ENCODE measurements around the gene CAMTA1.

Gene CAMTA1

GRCh38 chr1:7578206-7578605, 793.0 kb downstream of the CAMTA1 start:
- DNase-seq: no peak

DNA sequence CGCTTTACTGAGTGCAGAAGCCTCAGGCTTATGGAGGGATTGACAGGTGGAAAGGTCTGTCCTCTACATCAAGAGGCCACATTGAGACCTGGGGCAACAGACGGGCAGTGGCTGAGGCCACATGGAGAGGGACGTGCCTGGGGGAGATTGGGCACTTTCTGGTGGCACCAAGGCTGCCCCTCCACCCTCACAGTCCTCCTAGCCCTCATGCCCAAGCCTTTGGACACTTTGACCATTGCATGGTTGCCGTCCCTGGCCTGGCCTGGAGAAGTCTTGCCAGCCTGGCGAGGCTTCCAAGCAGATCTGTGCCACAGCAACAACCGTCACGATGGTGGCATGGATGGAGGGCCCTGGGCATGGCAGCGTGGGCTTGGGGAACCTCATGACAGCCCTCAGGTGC, 793.8 kb downstream of the CAMTA1 start:
- DNase-seq: no peak

DNA sequence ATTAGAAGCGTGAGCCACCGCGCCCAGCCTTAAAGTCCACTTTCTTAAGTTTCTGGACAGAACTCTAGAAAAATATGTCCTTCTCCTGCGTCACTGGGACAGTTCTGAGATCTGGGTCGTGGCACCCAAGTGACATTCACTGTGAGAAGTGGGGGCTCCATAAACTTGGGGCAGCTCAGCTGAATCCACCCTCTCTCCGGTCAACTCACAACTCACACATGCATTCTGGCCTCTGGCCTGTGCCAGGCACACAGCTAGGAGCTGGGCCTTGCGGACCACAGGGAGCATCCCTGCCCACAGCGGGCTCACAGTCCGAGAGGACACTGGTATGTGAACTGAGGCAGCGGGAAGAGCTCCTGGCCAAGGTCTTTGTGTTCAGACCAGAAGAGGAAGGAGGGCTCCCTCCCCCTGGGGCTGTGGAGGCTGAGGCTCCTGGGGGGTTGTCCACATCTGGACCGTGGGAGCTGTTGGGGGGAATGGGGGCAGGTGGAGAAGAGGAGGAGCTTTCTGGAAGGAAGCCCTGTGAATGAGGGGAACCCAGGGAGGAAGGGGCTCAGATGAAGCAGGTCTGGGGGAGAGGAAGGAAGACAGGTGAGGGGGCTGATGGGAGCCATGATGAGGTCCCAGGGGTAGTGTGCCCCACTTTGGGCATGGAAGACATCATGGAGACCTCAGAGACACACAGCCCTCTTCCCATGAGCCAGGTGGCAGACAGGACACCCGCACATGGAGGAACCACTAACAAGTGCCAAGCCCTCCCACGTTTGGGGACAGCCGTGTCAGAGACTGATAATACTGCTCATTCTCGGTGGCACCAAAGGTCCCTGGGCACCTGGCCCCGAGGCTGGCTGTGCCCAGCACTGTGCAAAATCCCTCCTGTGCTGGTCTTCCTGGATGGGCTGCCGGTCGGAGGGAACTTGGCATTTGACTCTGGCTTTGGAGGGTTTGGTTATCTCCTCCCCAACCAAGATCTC, 794.9 kb downstream of the CAMTA1 start:
- DNase-seq: no peak

DNA sequence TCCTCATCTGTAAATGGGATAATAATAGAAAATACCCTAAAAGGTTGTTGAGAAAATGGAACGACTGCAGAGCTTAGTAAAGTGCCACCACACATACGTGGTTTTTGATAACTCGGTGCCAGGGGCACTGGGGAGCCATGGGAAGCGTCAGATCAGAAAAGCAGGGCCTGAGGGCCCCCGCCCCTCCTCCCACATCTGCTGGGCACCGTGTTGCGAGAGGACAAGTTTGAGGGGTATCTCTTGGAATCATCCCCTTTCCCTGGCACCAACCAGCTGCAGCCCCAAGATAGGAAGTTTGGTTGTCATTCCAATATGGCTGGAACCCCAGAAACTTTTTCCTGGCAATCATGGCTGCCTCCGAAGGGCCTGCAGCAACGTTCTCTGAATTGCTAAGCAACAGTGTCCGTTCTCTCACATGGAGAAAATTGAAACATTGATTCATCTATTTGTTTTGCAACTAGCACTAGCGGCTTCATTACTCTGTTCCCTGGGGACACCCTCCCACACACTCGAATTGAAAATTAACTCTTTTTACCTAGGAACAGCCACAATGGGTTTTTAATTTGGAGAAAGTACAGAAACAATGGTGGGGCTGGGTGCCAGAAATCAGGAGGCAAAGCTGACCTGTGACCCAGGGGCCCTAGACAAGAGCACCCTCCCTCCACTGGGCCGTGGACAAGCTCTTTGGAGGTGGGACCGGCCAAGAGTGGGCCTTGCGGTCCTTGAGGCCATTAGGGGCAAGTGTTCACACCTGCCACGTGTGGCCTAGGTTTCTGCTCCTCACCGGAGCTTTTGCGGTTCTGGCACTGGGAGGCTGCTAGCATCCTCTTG, 795.9 kb downstream of the CAMTA1 start:
- DNase-seq: peak; percentile 33

DNA sequence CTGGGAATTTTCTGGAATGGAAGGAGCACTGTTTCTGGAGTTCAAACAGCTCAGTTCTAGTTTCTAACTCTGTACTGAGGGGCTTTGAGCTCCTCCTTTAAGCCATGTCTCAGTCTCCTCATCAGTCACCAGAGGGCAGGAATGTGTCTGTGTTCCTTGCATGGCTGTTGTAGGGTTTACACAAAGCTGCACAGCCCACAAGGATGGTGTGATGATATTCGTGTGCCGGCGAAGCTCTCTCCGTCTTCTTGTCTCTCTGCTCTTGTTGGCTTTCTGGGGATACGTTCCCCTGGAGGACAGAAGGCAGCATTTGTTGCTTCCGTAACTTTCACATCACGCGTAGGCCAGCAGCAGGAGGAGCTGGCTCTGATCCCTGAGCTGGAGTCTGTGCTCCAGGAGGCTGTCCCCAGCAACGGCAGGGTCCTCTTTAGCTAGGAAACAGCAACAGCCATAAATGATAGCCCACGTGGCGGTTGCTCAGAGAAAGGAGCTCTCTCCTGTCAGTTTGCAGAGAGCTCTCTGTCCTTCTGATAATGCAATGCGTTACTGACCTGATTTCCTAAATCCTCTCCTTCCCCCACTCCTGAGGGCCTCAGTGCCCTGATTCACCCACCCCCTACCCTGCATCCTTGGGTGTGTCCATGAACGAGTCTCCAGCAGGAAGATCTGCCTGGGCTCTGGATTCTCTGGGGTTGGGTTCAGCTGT, 796.7 kb downstream of the CAMTA1 start:
- no peak for DNase-seq

DNA sequence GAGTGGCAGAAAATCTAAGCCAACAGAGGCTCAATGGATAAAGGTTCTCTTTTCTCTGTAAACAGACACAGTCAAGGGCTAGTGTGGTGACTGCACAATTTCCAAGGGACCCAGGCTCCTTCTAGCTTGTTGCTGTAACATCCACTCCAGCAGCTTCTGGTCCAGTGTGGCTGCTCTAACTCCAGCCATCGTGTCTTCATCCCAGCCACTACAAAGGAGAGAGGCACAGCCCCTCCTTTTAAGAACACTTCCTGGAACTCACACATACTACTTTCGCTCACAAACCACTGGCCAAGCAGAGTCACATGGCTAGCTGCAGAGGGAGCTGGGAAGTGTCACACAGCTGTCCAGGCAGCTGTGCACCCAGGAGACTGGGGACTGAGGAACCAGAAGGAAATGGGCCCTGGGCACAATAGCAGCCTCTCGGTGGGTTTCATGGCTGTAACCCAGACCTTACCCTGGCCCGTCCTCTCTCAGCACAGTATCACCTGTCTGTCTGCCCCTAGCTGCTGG, 797.3 kb downstream of the CAMTA1 start:
- no peak for DNase-seq

- no peak for DNase-seq
Observed at GRCh38 chr1:7583291-7584096, 798.2 kb downstream of the CAMTA1 start.

DNA sequence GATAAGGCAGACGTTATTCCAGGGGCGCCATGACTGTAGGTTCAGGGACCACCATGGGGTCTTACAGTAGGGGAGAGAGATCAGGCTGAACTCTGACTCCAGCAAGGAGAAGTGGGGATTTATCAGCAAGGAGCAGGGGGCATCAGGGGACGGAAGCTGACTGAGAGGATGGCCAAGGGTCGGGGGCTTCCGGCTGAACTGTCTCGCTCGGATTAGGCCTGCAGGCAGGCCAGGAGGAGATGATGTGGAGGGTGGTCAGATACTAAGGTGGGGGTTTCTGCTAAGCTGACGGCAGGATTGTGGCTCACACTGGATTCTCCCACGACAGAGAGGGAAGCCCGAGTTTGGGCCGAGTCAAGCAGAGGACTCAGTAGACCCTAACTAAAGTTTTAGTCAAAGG, 798.9 kb downstream of the CAMTA1 start:
- DNase-seq: no peak

DNA sequence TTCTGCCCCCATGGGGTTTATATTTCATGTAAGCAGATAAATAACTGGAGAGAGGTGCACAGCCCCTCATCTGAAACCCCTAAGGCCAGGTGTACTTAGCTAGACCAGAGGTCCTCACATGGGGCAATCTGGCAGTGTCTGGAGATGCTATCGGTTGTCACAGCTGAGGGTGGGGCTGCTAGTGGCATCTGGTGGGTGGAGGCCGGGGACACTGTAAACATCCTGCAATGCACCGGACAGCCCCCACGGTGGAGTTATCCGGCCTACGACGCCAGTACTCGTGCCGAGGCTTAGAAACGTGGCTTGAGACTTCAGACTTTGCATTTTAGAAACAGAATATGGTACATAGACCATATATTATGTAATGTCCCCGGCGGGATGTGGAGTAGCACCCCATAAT, 799.4 kb downstream of the CAMTA1 start:
- no peak for DNase-seq

- no peak for DNase-seq
Observed at GRCh38 chr1:7585216-7585907, 800.1 kb downstream of the CAMTA1 start.

DNA sequence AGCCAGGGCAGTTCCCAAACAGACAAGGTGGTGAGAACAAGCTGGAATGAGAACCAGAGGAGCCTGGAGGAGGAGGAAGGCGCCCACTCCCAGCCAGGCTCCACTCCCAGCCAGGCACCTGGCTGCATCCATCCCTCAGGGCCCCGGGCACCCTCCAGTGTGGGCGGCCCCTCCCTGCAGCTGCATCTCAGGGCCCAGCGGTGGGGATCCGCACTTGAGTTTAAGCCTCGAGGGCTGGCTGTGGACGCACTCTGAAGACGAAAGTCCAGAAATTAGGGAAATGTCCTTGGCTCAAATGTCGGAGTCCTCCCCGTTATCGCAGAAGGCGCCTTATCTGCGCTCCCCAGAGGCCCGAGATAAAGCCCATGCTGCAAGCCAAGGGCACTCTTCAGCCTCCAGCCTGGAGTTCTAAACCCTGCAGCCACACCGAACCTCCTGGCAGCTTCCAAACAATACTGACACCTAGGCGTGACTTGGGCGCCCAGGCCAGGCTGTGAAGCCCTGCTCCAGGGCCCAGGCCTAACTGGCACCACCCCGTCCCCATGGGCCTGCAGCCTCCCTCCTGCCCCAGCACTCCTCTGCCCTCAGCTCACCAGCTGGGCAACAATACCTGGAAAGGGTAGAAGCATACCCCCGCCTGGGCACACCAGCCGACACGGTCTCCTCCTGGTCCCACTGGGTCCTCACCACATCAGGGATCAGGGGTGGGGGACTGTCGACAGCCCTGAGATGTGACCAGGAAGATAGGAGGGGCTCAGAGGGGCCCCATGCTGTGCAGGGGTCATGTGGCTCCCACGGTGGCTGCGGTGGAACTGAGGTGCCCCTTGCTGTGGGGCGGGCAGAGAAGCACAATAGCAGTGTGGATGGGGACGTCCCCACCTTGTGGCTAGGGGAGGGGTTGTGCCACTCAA, 801.0 kb downstream of the CAMTA1 start:
- DNase-seq: no peak

DNA sequence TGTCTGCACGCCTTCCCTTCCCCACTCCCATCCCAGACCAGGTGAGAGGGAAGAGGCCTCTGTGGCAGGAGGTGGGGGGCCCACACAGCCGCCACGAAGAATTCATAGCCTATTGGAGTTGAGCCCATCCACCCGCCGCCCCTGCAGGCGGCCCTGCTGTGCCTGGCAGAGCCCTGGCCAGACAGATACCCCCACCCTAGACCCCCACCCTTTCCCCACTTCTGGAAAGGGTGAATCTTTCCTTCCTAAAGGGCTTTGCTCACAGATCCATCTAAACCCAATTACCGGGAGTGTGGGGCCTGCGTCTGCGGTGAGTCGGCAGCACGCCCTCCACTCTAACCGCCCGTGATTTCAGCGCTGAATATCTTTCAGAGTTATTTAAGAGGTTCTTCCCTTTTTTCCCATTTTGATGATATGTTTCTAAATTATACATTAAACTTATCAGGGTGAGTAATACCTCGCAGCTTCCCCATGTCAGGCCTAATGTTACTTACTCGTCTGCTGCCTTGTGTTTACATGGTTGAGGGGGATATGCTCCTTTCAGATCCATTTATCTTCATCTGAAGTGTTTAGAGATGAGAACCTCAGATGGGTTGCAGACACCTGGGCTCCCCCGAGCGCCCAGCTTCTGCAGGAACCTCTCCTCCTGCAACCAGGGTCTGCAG, 802.0 kb downstream of the CAMTA1 start:
- no peak for DNase-seq

DNA sequence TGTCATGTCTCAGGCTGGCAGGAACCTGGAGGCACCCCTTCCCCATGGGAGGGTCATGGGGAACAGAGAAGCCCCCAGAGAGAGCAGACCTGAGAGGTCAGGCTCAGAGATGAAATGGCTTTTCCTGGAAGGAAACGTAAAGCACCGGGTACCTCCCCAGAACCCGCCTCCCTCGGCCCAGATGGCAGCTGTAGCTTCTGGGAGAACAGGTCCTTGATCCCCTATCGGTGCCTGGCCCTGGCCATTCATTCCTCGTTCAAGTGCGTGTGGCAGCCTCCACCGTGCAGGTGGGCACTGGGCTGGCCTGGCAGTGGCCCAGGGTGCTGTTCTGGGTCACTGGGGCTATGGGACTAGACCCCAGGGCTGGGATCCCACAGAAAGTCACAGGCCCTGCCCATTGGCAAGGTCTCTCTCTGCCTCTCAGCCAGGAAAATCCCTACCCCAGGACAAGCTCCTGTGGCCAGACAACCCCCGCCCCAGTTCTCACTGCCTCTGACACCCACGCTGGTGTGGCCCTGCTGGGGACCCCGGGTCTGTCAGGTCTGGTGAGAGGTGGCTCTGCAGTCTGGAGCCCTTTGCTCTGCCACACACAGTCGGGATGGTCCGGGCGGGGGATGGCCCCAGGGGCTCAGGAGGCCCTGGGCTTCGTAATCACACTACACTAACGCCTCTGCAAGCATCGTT, 802.7 kb downstream of the CAMTA1 start:
- DNase-seq: no peak

DNA sequence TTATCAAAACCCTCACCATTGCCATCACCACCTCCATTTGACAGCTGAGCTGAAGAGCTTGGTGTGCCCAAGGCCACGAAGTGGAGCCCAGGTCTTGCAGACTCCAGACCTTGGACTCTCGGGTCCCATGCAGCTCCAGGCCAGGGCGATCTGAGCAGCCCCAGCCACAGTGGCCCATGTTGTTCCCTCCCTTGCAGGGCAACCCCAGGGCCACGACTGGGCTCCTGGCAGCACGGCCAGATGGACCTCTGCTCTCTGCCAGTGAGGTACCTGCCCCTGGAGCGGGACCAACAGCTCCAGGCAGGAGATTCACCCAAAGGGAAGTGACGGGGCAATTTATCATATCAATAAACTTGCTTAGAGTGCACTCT, 803.2 kb downstream of the CAMTA1 start:
- DNase-seq: no peak

- DNase-seq: no peak
Observed at GRCh38 chr1:7589080-7589735, 804.0 kb downstream of the CAMTA1 start.

DNA sequence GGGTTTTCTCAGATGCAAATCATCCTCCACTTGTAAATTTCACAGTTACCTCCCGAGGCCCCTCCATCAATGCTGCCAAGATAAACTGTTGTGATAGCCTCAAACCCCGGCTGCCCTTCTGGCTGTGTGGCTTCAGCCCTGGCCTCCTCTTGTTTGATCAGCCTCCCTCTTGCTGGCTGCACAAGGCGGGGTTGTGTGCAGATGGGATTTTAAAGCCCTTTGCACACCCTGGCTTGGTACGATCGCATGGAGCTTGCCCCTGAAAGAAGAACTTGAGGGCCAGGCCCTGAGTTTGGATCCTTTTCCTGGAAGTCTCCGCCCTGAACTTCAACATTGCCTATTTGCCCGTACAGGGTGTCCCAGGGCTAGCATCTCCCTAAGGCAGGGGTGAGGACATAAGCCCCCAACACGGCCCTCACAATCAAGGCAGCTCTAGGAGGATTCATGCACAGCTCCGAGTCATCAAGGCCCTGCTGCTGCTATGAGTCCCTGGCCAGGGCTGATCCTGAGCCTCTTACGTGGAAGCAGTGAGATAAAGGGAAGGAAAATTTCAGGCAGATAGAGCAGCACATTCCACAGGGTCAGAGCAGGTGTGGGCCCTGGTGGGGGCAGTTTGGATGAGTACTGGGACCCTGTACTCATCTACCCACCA, 804.6 kb downstream of the CAMTA1 start:
- DNase-seq: no peak

DNA sequence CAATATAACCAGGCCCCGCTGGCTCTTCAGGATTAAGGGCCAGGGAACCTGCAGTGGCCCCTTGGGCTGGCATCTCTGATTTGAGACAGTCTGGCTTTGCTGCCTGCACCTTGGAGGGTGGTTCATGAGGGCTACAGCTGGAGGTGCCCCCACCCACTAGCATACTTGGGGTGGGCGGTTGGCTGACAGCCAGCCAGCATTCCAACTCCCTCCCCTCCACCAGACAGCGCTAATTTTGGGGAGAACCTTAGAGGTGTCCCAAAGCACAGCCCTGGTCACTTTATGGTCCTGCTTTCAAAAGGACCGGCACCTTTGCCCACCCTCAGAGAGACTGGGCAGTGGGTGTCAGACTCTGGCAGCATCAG, 805.2 kb downstream of the CAMTA1 start:
- DNase-seq: no peak

DNA sequence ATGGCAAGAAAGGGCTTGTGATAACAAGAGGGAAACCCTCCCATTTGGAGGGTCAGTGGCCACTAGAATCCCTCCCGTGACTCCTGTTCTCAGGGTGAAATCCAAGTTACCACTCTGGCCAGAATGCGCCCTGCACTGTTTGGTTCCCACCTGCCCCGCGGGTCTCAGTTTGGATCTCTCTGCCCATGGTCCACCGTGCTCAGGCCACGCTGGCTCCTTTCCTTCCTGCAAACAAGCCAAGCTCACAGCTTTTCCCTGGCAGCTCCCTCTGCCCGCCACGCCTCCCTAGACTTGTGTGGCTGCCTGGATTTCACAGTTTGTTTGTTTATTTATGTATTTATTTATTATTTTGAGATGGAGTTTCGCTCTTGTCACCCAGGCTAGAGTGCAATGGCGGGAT, 806.3 kb downstream of the CAMTA1 start:
- DNase-seq: no peak

Data from GOT3 (cell line).